ENCODE results near the gene MYT1. TPM values are rescaled to one million over a fixed set of nuclear protein-coding genes. Genes with fewer than 3 reads are reported as not detected.
A peak's percentile ranks its signal among the peaks of the same experiment; 100 is the strongest.

MYT1 gene
- total RNA-seq, 1 experiment from 2014 or later = 2.0 TPM

DNA sequence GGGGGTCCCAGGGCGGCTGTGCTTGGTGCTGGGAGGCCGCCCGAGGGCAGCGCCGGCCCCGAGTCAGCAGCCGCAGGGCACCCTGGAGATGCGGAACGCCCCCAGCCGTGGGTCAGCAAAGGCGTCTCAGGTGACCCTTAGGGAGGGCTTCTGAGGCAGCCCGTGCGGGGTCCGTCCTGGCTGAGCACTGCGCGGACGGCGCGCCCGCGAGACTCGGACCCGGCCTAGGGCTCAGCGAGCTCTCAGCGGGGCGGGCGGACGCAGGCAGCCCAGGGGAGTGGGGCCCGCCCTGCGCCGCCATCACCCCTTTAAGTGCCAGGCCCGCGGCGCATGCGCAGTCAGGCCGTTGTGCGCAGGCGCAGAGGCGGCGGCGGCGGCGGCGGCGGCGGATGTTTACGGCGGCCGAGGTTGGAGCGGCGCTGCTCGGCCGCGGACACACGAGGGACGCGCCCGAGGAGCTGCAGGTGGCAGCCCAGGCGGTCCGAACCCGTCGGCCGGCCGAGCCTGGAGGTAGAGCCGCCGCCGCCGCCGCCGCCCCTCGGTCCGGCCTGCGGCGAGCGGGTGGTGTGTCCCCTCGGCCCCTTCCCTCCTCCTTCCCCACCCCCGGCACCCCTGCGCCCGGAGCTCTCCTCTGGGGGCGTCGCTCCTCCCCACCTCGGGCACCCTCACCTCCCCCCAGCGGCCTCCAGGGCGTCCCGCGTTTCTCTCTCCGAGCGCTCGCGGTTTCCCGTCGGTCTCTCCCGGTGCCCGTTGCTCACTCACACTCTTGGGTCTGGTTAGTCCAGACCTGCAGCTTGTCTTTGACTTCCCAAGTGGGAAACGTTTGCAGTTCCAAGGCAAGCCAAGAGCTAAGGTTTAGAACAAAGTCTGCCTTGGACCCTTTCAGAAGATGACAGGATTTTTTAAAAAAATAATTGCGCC, 91.4 kb downstream of the MYT1 start, which contains the start of gene PCMTD2 (continued):
- TF ChIP-seq ZNF317 (CRISPR knock-in tag; IDR thresholded peaks at IDR 0.05; ENCODE audit: borderline replicate concordance, low read depth) = 0 out of 2 replicates have a peak, but pooled peaks have one; percentile 21
- TF ChIP-seq, protein P1, sequence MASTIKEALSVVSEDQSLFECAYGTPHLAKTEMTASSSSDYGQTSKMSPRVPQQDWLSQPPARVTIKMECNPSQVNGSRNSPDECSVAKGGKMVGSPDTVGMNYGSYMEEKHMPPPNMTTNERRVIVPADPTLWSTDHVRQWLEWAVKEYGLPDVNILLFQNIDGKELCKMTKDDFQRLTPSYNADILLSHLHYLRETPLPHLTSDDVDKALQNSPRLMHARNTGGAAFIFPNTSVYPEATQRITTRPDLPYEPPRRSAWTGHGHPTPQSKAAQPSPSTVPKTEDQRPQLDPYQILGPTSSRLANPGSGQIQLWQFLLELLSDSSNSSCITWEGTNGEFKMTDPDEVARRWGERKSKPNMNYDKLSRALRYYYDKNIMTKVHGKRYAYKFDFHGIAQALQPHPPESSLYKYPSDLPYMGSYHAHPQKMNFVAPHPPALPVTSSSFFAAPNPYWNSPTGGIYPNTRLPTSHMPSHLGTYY (CRISPR knock-in tag; IDR thresholded peaks at IDR 0.05) = no peak
- TF ChIP-seq, protein P2, sequence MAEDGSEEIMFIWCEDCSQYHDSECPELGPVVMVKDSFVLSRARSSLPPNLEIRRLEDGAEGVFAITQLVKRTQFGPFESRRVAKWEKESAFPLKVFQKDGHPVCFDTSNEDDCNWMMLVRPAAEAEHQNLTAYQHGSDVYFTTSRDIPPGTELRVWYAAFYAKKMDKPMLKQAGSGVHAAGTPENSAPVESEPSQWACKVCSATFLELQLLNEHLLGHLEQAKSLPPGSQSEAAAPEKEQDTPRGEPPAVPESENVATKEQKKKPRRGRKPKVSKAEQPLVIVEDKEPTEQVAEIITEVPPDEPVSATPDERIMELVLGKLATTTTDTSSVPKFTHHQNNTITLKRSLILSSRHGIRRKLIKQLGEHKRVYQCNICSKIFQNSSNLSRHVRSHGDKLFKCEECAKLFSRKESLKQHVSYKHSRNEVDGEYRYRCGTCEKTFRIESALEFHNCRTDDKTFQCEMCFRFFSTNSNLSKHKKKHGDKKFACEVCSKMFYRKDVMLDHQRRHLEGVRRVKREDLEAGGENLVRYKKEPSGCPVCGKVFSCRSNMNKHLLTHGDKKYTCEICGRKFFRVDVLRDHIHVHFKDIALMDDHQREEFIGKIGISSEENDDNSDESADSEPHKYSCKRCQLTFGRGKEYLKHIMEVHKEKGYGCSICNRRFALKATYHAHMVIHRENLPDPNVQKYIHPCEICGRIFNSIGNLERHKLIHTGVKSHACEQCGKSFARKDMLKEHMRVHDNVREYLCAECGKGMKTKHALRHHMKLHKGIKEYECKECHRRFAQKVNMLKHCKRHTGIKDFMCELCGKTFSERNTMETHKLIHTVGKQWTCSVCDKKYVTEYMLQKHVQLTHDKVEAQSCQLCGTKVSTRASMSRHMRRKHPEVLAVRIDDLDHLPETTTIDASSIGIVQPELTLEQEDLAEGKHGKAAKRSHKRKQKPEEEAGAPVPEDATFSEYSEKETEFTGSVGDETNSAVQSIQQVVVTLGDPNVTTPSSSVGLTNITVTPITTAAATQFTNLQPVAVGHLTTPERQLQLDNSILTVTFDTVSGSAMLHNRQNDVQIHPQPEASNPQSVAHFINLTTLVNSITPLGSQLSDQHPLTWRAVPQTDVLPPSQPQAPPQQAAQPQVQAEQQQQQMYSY (CRISPR knock-in tag; IDR thresholded peaks at IDR 0.05) = no peak

DNA sequence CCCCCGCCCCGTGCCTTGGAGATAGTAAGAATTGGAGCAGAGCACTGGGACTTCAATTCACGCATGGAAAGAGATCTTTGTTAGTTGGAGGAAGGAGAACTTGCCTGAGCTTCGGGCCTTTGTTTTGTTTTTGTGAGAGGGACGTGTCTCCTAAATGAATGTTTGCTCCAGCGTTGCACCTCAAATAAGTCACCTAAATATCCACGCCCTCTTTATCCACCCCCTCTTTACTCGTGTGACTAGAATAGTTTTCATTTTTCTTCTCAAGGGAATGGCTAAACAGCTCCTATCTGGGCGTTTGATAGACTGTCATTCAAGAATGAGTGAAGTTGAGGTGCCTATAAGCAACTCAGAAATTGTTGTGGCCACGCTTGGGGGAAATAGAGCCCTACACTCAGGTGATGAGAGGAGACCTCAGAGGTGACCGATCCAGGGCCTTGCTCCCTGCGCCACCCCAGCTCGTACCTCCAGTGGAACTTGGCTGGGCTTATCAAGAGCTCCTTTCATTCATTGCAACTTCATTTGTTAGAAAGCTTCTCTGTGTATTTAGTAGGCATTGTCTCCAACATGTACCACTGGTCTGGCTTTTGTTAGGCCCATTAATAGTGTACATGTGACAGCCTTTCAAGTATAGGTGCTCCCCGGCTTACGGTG, 92.2 kb downstream of the MYT1 start:
- POLR2A ChIA-PET = interaction anchor here (0.7 to 1.2 kb wide), 3 partner anchors 20 to 136 kb away, joined by 3 to 6 read pairs (median 4); no protein-coding TSS in a partner anchor
- H3K4me1 Mint-ChIP-seq = peaks cover 32% of the 10 kb centered on the region
- DNase-seq (ENCODE audit: low spot score) = no peak
- H3K9me3 Mint-ChIP-seq = no peaks in the 10 kb centered on the region
- TF ChIP-seq ELF4 (CRISPR knock-in tag; IDR thresholded peaks at IDR 0.05; ENCODE audit: low read depth) = no peak
- TF ChIP-seq, protein P3, sequence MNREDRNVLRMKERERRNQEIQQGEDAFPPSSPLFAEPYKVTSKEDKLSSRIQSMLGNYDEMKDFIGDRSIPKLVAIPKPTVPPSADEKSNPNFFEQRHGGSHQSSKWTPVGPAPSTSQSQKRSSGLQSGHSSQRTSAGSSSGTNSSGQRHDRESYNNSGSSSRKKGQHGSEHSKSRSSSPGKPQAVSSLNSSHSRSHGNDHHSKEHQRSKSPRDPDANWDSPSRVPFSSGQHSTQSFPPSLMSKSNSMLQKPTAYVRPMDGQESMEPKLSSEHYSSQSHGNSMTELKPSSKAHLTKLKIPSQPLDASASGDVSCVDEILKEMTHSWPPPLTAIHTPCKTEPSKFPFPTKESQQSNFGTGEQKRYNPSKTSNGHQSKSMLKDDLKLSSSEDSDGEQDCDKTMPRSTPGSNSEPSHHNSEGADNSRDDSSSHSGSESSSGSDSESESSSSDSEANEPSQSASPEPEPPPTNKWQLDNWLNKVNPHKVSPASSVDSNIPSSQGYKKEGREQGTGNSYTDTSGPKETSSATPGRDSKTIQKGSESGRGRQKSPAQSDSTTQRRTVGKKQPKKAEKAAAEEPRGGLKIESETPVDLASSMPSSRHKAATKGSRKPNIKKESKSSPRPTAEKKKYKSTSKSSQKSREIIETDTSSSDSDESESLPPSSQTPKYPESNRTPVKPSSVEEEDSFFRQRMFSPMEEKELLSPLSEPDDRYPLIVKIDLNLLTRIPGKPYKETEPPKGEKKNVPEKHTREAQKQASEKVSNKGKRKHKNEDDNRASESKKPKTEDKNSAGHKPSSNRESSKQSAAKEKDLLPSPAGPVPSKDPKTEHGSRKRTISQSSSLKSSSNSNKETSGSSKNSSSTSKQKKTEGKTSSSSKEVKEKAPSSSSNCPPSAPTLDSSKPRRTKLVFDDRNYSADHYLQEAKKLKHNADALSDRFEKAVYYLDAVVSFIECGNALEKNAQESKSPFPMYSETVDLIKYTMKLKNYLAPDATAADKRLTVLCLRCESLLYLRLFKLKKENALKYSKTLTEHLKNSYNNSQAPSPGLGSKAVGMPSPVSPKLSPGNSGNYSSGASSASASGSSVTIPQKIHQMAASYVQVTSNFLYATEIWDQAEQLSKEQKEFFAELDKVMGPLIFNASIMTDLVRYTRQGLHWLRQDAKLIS (CRISPR knock-in tag; IDR thresholded peaks at IDR 0.05; ENCODE audit: borderline replicate concordance) = no peak
- TF ChIP-seq, protein P4, sequence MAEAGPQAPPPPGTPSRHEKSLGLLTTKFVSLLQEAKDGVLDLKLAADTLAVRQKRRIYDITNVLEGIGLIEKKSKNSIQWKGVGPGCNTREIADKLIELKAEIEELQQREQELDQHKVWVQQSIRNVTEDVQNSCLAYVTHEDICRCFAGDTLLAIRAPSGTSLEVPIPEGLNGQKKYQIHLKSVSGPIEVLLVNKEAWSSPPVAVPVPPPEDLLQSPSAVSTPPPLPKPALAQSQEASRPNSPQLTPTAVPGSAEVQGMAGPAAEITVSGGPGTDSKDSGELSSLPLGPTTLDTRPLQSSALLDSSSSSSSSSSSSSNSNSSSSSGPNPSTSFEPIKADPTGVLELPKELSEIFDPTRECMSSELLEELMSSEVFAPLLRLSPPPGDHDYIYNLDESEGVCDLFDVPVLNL (CRISPR knock-in tag; IDR thresholded peaks at IDR 0.05; ENCODE audit: borderline replicate concordance, low read depth) = no peak
- no peak for TF ChIP-seq ATF1 (CRISPR knock-in tag; IDR thresholded peaks at IDR 0.05)
- TF ChIP-seq GABPB1 (CRISPR knock-in tag; IDR thresholded peaks at IDR 0.05) = no peak
- TF ChIP-seq, protein P5, sequence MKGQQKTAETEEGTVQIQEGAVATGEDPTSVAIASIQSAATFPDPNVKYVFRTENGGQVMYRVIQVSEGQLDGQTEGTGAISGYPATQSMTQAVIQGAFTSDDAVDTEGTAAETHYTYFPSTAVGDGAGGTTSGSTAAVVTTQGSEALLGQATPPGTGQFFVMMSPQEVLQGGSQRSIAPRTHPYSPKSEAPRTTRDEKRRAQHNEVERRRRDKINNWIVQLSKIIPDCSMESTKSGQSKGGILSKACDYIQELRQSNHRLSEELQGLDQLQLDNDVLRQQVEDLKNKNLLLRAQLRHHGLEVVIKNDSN (CRISPR knock-in tag; IDR thresholded peaks at IDR 0.05) = no peak
- TF ChIP-seq, protein P6, sequence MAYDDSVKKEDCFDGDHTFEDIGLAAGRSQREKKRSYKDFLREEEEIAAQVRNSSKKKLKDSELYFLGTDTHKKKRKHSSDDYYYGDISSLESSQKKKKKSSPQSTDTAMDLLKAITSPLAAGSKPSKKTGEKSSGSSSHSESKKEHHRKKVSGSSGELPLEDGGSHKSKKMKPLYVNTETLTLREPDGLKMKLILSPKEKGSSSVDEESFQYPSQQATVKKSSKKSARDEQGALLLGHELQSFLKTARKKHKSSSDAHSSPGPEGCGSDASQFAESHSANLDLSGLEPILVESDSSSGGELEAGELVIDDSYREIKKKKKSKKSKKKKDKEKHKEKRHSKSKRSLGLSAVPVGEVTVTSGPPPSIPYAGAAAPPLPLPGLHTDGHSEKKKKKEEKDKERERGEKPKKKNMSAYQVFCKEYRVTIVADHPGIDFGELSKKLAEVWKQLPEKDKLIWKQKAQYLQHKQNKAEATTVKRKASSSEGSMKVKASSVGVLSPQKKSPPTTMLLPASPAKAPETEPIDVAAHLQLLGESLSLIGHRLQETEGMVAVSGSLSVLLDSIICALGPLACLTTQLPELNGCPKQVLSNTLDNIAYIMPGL (CRISPR knock-in tag; IDR thresholded peaks at IDR 0.05) = no peak
- peaks cover 14% of the 10 kb centered on the region for H3K27me3 Mint-ChIP-seq (ENCODE audit: low read depth)
- CTCF ChIA-PET = interaction anchor here (0.8 to 3.3 kb wide), 11 partner anchors 9 to 199 kb away, joined by 3 to 13 read pairs (median 5); partner anchors contain the start of gene LKAAEAR1
- H3K36me3 Mint-ChIP-seq = no peaks in the 10 kb centered on the region; the same call in 1 of the 2 replicates
- no peak for ATAC-seq
- H3K27ac Mint-ChIP-seq = peak overlapping the region; percentile 79
- peak overlapping the region; percentile 92 for H3K4me3 Mint-ChIP-seq
